ENCODE measurements around the gene KIR3DL2. TPM values are rescaled to one million over a fixed set of nuclear protein-coding genes. Genes with fewer than 3 reads are reported as not detected.
"Not testable (repeated sequence)": the region's sequence is repeated elsewhere in the genome, so short reads cannot be mapped to it uniquely, and the experiment has no call there.

The KIR3DL2 gene
- total RNA-seq, 5 donors from 2014 or later (not counting 1 experiment from before 2014, with no cell fraction given): 0.61 to 12.5 (median 1.2) TPM

GRCh38 chr19:54881884-54882283 is 31.6 kb downstream of the KIR3DL2 start:
- Mint-ChIP-seq H3K36me3 (no peaks in the 10 kb centered on the region), H3K4me1 (peaks cover 0 to 4% (median 0%) of the 10 kb centered on the region in 3 donors), H3K27me3 (peaks cover 31 to 32% of the 10 kb centered on the region in 2 donors), H3K27ac (no peak overlapping the region), H3K4me3 (no peak overlapping the region), H3K9me3 (no peaks in the 10 kb centered on the region)
- Histone ChIP-seq H3K36me3 (ENCODE audit: control insufficient read depth in 2 of 2, extremely low read depth in 1 of 2, insufficient read depth in 1 of 2, low read length in 1 of 2) (no peaks in the 10 kb centered on the region), H3K27me3 (replicated peaks in 1 of 2; ENCODE audit: control insufficient read depth in 2 of 2, extremely low read depth in 1 of 2, insufficient read depth in 2 of 2, low read length in 1 of 2) (peaks cover 0 to 33% of the 10 kb centered on the region in 2 experiments), H3K4me3 (ENCODE audit: control insufficient read depth in 1 of 2, extremely low read depth in 1 of 2, low read length in 1 of 2) (no peak overlapping the region), H3K4me1 (ENCODE audit: control insufficient read depth in 1 of 2, extremely low read depth in 1 of 2, insufficient read depth in 2 of 2, low read length in 2 of 2) (peaks cover 0 to 5% of the 10 kb centered on the region in 2 experiments), H3K9me3 (no peaks in the 10 kb centered on the region), H3K27ac (ENCODE audit: low read length) (no peak overlapping the region)
- no peak for ATAC-seq (replicated peaks in 1 of 4)
- ChIA-PET CTCF (no interaction called here), POLR2A (no interaction called here)
- no peak for DNase-seq
- 64% methylated on average over 3 of the region's 6 CpGs for WGBS (ENCODE audit: insufficient coverage)

GRCh38 chr19:54882758-54883157 is 32.5 kb downstream of the KIR3DL2 start:
- H3K9me3 Mint-ChIP-seq: no peaks in the 10 kb centered on the region
- H3K36me3 ChIP-seq (ENCODE audit: control insufficient read depth in 2 of 2, extremely low read depth in 1 of 2, insufficient read depth in 1 of 2, low read length in 1 of 2): no peaks in the 10 kb centered on the region
- no CpG with 5 or more reads among the region's 7 CpGs for WGBS (ENCODE audit: insufficient coverage)
- peaks cover 0 to 4% (median 0%) of the 10 kb centered on the region in 3 donors for H3K4me1 Mint-ChIP-seq
- no peaks in the 10 kb centered on the region for H3K9me3 ChIP-seq
- peaks cover 0 to 33% of the 10 kb centered on the region in 2 experiments for H3K27me3 ChIP-seq (replicated peaks in 1 of 2; ENCODE audit: control insufficient read depth in 2 of 2, extremely low read depth in 1 of 2, insufficient read depth in 2 of 2, low read length in 1 of 2)
- H3K4me3 ChIP-seq (ENCODE audit: control insufficient read depth in 1 of 2, extremely low read depth in 1 of 2, low read length in 1 of 2): no peak overlapping the region
- no peak overlapping the region for H3K27ac ChIP-seq (ENCODE audit: low read length)
- CTCF ChIA-PET: no interaction called here
- peaks cover 27 to 32% of the 10 kb centered on the region in 2 donors for H3K27me3 Mint-ChIP-seq
- H3K4me3 Mint-ChIP-seq: no peak overlapping the region
- no peaks in the 10 kb centered on the region for H3K36me3 Mint-ChIP-seq
- DNase-seq: peak in 1 of 35 experiments; percentile 31
- POLR2A ChIA-PET: no interaction called here
- H3K27ac Mint-ChIP-seq: no peak overlapping the region
- no peak for ATAC-seq (replicated peaks in 1 of 4)
- H3K4me1 ChIP-seq (ENCODE audit: control insufficient read depth in 1 of 2, extremely low read depth in 1 of 2, insufficient read depth in 2 of 2, low read length in 2 of 2): peaks cover 0 to 5% of the 10 kb centered on the region in 2 experiments

DNA sequence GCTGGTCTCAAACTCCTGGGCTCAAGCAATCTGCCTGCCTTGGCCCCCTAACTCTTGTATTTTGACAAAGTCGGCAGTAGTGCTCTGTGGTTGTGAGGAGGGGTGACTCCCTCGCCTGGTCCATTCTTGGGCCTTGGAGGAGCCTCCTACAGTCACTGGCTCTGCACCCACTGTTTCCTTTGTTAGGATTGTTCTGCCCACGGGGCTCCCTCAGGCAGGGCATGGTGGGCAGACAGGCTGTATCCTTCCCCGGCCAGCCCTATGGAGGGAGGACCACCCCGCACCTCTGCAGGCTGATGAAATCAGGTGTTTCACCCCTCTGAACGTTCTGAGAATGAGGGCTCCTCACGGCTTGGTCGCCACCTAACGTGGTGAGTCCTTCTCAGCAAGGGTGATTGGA is 33.0 kb downstream of the KIR3DL2 start:
- peaks cover 25 to 32% of the 10 kb centered on the region in 2 donors for H3K27me3 Mint-ChIP-seq
- H3K27ac Mint-ChIP-seq: no peak overlapping the region

GRCh38 chr19:54888239-54888638 is 38.0 kb downstream of the KIR3DL2 start:
- H3K36me3 Mint-ChIP-seq: no peaks in the 10 kb centered on the region
- no peaks in the 10 kb centered on the region for H3K4me1 Mint-ChIP-seq
- peaks cover 3 to 10% of the 10 kb centered on the region in 2 donors for H3K27me3 Mint-ChIP-seq
- no peak for DNase-seq
- ATAC-seq (replicated peaks in 1 of 4): no peak
- no peak overlapping the region for H3K27ac Mint-ChIP-seq
- H3K36me3 ChIP-seq (ENCODE audit: control insufficient read depth in 2 of 2, extremely low read depth in 1 of 2, insufficient read depth in 1 of 2, low read length in 1 of 2): no peaks in the 10 kb centered on the region
- H3K27me3 ChIP-seq (replicated peaks in 1 of 2; ENCODE audit: control insufficient read depth in 2 of 2, extremely low read depth in 1 of 2, insufficient read depth in 2 of 2, low read length in 1 of 2): peaks cover 0 to 8% of the 10 kb centered on the region in 2 experiments
- H3K4me3 Mint-ChIP-seq: no peak overlapping the region
- WGBS (ENCODE audit: insufficient coverage): 88% methylated on average over 6 of the region's 10 CpGs
- peaks cover 0 to 2% of the 10 kb centered on the region in 2 experiments for H3K4me1 ChIP-seq (ENCODE audit: control insufficient read depth in 1 of 2, extremely low read depth in 1 of 2, insufficient read depth in 2 of 2, low read length in 2 of 2)
- no peak overlapping the region for H3K4me3 ChIP-seq (ENCODE audit: control insufficient read depth in 1 of 2, extremely low read depth in 1 of 2, low read length in 1 of 2)
- no peaks in the 10 kb centered on the region for H3K9me3 ChIP-seq
- H3K27ac ChIP-seq (ENCODE audit: low read length): no peak overlapping the region
- no peaks in the 10 kb centered on the region for H3K9me3 Mint-ChIP-seq
- ChIA-PET CTCF (no interaction called here), POLR2A (interaction anchor here in 1 of 2 donors (0.6 kb wide), 1 partner anchor 28 kb away, joined by 3 read pairs; no protein-coding TSS in a partner anchor)

More for the DNA sequence above, 33.0 kb downstream of the KIR3DL2 start:
- no peaks in the 10 kb centered on the region for H3K9me3 ChIP-seq
- H3K4me3 Mint-ChIP-seq: no peak overlapping the region
- H3K36me3 ChIP-seq (ENCODE audit: control insufficient read depth in 2 of 2, extremely low read depth in 1 of 2, insufficient read depth in 1 of 2, low read length in 1 of 2): no peaks in the 10 kb centered on the region
- H3K36me3 Mint-ChIP-seq: no peaks in the 10 kb centered on the region
- POLR2A ChIA-PET: no interaction called here
- peaks cover 0 to 4% (median 0%) of the 10 kb centered on the region in 3 donors for H3K4me1 Mint-ChIP-seq
- H3K4me3 ChIP-seq (ENCODE audit: control insufficient read depth in 1 of 2, extremely low read depth in 1 of 2, low read length in 1 of 2): no peak overlapping the region
- no peak overlapping the region for H3K27ac ChIP-seq (ENCODE audit: low read length)
- WGBS (ENCODE audit: insufficient coverage): 73% methylated on average over 6 of the region's 9 CpGs
- peaks cover 0 to 5% of the 10 kb centered on the region in 2 experiments for H3K4me1 ChIP-seq (ENCODE audit: control insufficient read depth in 1 of 2, extremely low read depth in 1 of 2, insufficient read depth in 2 of 2, low read length in 2 of 2)
- ATAC-seq (replicated peaks in 1 of 4) (no peak), DNase-seq (no peak)
- CTCF ChIA-PET: no interaction called here
- no peaks in the 10 kb centered on the region for H3K9me3 Mint-ChIP-seq
- H3K27me3 ChIP-seq (replicated peaks in 1 of 2; ENCODE audit: control insufficient read depth in 2 of 2, extremely low read depth in 1 of 2, insufficient read depth in 2 of 2, low read length in 1 of 2): peaks cover 0 to 33% of the 10 kb centered on the region in 2 experiments

DNA sequence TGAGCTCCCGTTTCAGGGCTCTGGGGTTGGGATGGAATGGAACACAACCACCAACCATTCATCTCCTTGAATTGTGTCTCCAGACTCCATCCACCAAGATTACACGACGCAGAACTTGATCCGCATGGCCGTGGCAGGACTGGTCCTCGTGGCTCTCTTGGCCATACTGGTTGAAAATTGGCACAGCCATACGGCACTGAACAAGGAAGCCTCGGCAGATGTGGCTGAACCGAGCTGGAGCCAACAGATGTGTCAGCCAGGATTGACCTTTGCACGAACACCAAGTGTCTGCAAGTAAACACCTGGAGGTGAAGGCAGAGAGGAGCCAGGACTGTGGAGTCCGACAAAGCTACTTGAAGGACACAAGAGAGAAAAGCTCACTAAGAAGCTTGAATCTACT is 39.3 kb downstream of the KIR3DL2 start:
- WGBS (ENCODE audit: insufficient coverage): 82% methylated on average over 10 of the region's 11 CpGs
- Mint-ChIP-seq H3K27me3 (peaks cover 3 to 10% of the 10 kb centered on the region in 2 donors), H3K4me3 (no peak overlapping the region), H3K27ac (no peak overlapping the region), H3K9me3 (no peaks in the 10 kb centered on the region), H3K36me3 (no peaks in the 10 kb centered on the region), H3K4me1 (no peaks in the 10 kb centered on the region)
- Histone ChIP-seq H3K4me1 (ENCODE audit: control insufficient read depth in 1 of 2, extremely low read depth in 1 of 2, insufficient read depth in 2 of 2, low read length in 2 of 2) (no peaks in the 10 kb centered on the region), H3K27me3 (replicated peaks in 1 of 2; ENCODE audit: control insufficient read depth in 2 of 2, extremely low read depth in 1 of 2, insufficient read depth in 2 of 2, low read length in 1 of 2) (peaks cover 0 to 4% of the 10 kb centered on the region in 2 experiments), H3K4me3 (ENCODE audit: control insufficient read depth in 1 of 2, extremely low read depth in 1 of 2, low read length in 1 of 2) (no peak overlapping the region), H3K36me3 (ENCODE audit: control insufficient read depth in 2 of 2, extremely low read depth in 1 of 2, insufficient read depth in 1 of 2, low read length in 1 of 2) (no peaks in the 10 kb centered on the region), H3K27ac (ENCODE audit: low read length) (no peak overlapping the region), H3K9me3 (no peaks in the 10 kb centered on the region)
- DNase-seq: no peak
- ATAC-seq (replicated peaks in 1 of 4): no peak
- POLR2A ChIA-PET: no interaction called here
- CTCF ChIA-PET: no interaction called here

GRCh38 chr19:54893406-54893805 is 43.2 kb downstream of the KIR3DL2 start:
- POLR2A ChIA-PET: no interaction called here
- H3K9me3 Mint-ChIP-seq: no peaks in the 10 kb centered on the region
- WGBS (ENCODE audit: insufficient coverage): 91% methylated on average over 7 of the region's 7 CpGs
- CTCF ChIA-PET: interaction anchor here in 1 of 2 donors (0.5 kb wide), 1 partner anchor 45 kb away, joined by 3 read pairs; no protein-coding TSS in a partner anchor
- Histone ChIP-seq H3K27ac (ENCODE audit: low read length) (no peak overlapping the region), H3K27me3 (replicated peaks in 1 of 2; ENCODE audit: control insufficient read depth in 2 of 2, extremely low read depth in 1 of 2, insufficient read depth in 2 of 2, low read length in 1 of 2) (peaks cover 0 to 4% of the 10 kb centered on the region in 2 experiments), H3K4me1 (ENCODE audit: control insufficient read depth in 1 of 2, extremely low read depth in 1 of 2, insufficient read depth in 2 of 2, low read length in 2 of 2) (no peaks in the 10 kb centered on the region), H3K36me3 (ENCODE audit: control insufficient read depth in 2 of 2, extremely low read depth in 1 of 2, insufficient read depth in 1 of 2, low read length in 1 of 2) (no peaks in the 10 kb centered on the region), H3K9me3 (no peaks in the 10 kb centered on the region), H3K4me3 (ENCODE audit: control insufficient read depth in 1 of 2, extremely low read depth in 1 of 2, low read length in 1 of 2) (no peak overlapping the region)
- H3K4me1 Mint-ChIP-seq: no peaks in the 10 kb centered on the region
- H3K27ac Mint-ChIP-seq: no peak overlapping the region
- H3K27me3 Mint-ChIP-seq: peaks cover 19 to 24% of the 10 kb centered on the region in 2 donors
- ATAC-seq (replicated peaks in 1 of 4) (no peak), DNase-seq (no peak)
- no peak overlapping the region for H3K4me3 Mint-ChIP-seq
- H3K36me3 Mint-ChIP-seq: no peaks in the 10 kb centered on the region

GRCh38 chr19:54894106-54894505 is 43.9 kb downstream of the KIR3DL2 start:
- H3K27me3 Mint-ChIP-seq: peaks cover 26 to 31% of the 10 kb centered on the region in 2 donors
- not testable (repeated sequence) for H3K27ac Mint-ChIP-seq; ATAC-seq (replicated peaks in 1 of 4)

More at GRCh38 chr19:54894106-54894505, 43.9 kb downstream of the KIR3DL2 start:
- CTCF ChIA-PET; H3K4me3 Mint-ChIP-seq; H3K4me1 Mint-ChIP-seq; H3K4me3 ChIP-seq (ENCODE audit: control insufficient read depth in 1 of 2, extremely low read depth in 1 of 2, low read length in 1 of 2); H3K9me3 Mint-ChIP-seq; H3K36me3 ChIP-seq (ENCODE audit: control insufficient read depth in 2 of 2, extremely low read depth in 1 of 2, insufficient read depth in 1 of 2, low read length in 1 of 2); DNase-seq; H3K27me3 ChIP-seq (replicated peaks in 1 of 2; ENCODE audit: control insufficient read depth in 2 of 2, extremely low read depth in 1 of 2, insufficient read depth in 2 of 2, low read length in 1 of 2); H3K4me1 ChIP-seq (ENCODE audit: control insufficient read depth in 1 of 2, extremely low read depth in 1 of 2, insufficient read depth in 2 of 2, low read length in 2 of 2); POLR2A ChIA-PET; H3K36me3 Mint-ChIP-seq; H3K27ac ChIP-seq (ENCODE audit: low read length); H3K9me3 ChIP-seq: not testable (repeated sequence)
- 89% methylated on average over 13 of the region's 16 CpGs for WGBS (ENCODE audit: insufficient coverage)
